ENCODE results near the gene PYCR2.

DNA sequence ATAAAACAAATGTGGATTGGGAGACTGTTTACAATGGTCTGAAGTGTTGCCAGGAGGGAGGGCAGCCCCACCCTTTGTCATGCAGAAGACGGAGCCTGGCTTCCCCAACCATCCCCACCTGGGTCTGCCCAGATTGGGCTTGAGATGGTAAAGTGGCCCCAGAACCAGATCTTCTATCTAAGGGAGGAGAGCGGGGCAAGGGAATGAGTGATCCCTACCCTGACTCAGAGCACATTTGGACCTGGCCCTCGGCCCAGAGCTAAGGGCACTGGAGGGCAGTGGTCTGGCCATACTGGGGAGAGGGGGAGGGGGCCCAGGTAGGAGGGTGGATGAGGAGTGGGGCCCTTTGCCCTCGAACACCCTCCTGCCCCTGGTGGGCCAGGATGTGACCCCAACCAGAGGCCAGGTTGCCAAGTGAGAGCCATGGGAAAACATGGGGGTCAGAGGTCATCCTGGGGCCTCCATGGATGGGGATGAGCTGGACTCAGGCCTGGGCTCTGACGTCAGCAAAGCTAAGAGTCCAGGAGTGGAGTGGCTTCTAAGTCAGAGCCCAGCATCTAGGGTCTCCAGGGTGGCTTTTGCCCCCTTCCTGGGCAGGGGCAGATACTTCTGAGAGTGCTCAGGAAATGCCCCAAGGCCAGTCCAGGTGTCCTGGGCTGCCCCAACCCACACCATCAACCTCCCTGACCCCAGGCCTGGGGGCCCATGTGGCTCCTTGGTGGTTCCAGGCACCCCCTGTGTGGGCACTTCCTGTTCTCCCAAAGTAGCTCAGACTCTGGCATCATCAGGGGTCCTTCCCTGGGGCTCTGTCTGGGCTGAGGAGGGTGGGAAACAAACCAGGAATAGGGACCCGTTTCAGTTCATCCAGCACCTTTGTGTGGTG is 33.5 kb downstream of the PYCR2 start:
- TF ChIP-seq, protein P1, sequence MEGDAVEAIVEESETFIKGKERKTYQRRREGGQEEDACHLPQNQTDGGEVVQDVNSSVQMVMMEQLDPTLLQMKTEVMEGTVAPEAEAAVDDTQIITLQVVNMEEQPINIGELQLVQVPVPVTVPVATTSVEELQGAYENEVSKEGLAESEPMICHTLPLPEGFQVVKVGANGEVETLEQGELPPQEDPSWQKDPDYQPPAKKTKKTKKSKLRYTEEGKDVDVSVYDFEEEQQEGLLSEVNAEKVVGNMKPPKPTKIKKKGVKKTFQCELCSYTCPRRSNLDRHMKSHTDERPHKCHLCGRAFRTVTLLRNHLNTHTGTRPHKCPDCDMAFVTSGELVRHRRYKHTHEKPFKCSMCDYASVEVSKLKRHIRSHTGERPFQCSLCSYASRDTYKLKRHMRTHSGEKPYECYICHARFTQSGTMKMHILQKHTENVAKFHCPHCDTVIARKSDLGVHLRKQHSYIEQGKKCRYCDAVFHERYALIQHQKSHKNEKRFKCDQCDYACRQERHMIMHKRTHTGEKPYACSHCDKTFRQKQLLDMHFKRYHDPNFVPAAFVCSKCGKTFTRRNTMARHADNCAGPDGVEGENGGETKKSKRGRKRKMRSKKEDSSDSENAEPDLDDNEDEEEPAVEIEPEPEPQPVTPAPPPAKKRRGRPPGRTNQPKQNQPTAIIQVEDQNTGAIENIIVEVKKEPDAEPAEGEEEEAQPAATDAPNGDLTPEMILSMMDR (conservative IDR thresholded peaks at IDR 0.05 in 1 of 2, IDR thresholded peaks at IDR 0.05 in 1 of 2; ENCODE audit: low read depth in 1 of 2, low read length in 2 of 2) = no peak
- TF ChIP-seq EZH2 (IDR thresholded peaks at IDR 0.05; ENCODE audit: low read length, missing control alignments) = no peak

All from fibroblast of lung (primary cell).